Measurements from ENCODE around the gene LYRM1.

Gene LYRM1

DNA sequence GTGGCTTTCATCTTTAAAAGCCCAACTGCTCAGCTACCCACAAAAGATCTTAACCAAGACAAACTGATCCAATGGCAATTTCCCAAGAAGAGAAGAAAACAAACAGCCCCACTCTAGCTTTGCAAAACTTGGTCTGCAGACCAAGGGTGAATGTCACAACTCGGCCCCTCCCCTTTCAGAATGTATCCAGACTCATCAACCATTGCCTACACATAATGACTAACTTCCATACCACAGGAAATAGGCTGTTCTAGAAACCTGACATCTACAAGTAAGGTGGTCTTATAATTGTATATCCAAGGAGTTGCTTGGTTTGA lies 16.4 kb upstream of the LYRM1 start:
- POLR2A ChIA-PET: no interaction called here
- H3K4me3 ChIP-seq (ENCODE audit: low read depth, low read length): no peak overlapping the region
- TF ChIP-seq, protein P1, sequence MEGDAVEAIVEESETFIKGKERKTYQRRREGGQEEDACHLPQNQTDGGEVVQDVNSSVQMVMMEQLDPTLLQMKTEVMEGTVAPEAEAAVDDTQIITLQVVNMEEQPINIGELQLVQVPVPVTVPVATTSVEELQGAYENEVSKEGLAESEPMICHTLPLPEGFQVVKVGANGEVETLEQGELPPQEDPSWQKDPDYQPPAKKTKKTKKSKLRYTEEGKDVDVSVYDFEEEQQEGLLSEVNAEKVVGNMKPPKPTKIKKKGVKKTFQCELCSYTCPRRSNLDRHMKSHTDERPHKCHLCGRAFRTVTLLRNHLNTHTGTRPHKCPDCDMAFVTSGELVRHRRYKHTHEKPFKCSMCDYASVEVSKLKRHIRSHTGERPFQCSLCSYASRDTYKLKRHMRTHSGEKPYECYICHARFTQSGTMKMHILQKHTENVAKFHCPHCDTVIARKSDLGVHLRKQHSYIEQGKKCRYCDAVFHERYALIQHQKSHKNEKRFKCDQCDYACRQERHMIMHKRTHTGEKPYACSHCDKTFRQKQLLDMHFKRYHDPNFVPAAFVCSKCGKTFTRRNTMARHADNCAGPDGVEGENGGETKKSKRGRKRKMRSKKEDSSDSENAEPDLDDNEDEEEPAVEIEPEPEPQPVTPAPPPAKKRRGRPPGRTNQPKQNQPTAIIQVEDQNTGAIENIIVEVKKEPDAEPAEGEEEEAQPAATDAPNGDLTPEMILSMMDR (IDR thresholded peaks at IDR 0.05; ENCODE audit: insufficient read depth, low read length, missing control alignments): no peak
- DNase-seq (ENCODE audit: low read depth, low spot score): no peak
- CTCF ChIA-PET: interaction anchor here (0.9 to 3.1 kb wide), 2 partner anchors 18 to 35 kb away, joined by 3 to 8 read pairs; no protein-coding TSS in a partner anchor

DNA sequence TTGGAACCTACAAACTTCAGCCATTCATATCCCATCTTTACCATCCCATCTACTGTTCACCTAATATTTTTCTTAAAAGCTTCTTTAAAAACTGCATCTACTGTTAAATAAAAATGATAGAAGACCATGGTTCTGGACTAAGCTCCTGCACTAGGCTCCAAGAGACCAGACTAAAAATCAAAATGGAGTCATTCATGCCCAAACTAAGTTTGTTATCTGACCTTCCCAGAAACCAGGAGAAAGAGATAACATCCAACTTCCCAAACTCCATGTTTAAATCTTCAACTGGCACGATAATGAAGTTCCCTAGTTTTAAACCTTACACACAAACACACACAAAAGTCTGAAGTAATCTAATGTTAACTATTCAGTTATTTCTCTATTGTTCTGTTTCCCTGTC lies 14.3 kb upstream of the LYRM1 start:
- POLR2A ChIA-PET: no interaction called here
- CTCF ChIA-PET: interaction anchor here (0.7 to 1.1 kb wide), 3 partner anchors 12 to 199 kb away, joined by 3 to 4 read pairs (median 3); no protein-coding TSS in a partner anchor
- H3K4me3 ChIP-seq (ENCODE audit: low read depth, low read length): no peak overlapping the region
- no peak for DNase-seq (ENCODE audit: low read depth, low spot score)
- TF ChIP-seq, protein P1 (IDR thresholded peaks at IDR 0.05; ENCODE audit: insufficient read depth, low read length, missing control alignments): no peak

DNA sequence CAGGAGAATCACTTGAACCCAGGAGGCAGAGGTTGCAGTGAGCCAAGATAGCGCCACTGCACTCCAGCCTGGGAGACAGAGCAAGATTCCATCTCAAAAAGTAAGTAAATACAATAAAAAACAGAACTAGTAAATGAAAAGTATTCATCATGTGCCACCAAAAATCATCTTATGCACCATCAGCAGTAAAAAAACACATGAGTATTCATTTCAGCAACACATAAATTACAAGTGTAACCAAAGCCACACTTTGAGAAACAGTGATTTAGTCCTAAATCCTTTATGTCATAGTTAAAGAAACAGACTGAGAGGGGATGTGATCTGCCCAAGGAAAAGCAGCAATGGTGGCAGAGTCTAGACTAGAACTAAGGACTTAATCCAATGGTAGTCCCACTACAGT lies 13.4 kb upstream of the LYRM1 start:
- H3K4me3 ChIP-seq (ENCODE audit: low read depth, low read length): no peak overlapping the region
- TF ChIP-seq, protein P1 (IDR thresholded peaks at IDR 0.05; ENCODE audit: insufficient read depth, low read length, missing control alignments): no peak
- no peak for DNase-seq (ENCODE audit: low read depth, low spot score)
- POLR2A ChIA-PET: interaction anchor here (1.1 kb wide), 1 partner anchor 12 kb away, joined by 4 read pairs; no protein-coding TSS in a partner anchor
- CTCF ChIA-PET: interaction anchor here (1.1 kb wide), 1 partner anchor 13 kb away, joined by 4 read pairs; no protein-coding TSS in a partner anchor

DNA sequence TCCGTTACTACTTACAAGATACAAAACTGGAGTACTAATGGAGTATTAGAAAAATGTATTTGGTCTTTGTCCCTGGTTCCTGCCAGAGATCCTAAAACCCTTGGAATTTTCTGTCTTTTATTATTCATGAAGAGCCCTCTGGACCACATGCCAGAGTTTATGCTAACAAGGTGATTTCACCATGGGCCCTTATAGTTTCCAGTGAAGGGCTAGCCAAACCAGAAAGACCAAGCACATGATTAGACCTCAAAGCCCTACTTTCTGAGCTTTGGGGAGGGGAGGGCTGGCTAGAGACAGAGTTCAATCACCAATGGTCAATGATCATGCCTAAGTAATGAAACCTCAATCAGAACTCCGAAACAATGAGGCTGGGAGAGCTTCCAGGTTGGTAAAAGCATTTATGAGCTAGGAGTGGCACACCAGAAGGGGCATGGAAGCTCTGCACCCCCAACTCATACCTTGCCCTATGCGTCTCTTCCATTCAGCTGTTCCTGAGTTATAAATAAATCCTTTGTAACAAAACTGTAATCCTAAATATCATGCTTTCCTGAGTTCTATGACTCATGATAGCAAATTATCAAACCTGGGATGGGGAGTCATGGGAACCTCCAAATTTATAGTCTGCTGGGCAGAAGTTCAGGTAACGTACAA lies 10.8 kb upstream of the LYRM1 start:
- no peak overlapping the region for H3K4me3 ChIP-seq (ENCODE audit: low read depth, low read length)
- ChIA-PET POLR2A (interaction anchor here (0.9 kb wide), 1 partner anchor 10 kb away, joined by 3 read pairs; the partner anchor contains the start of gene DCUN1D3), CTCF (interaction anchor here (1.4 to 1.9 kb wide), 2 partner anchors 8 to 41 kb away, joined by 4 to 5 read pairs; no protein-coding TSS in a partner anchor)
- no peak for DNase-seq (ENCODE audit: low read depth, low spot score)
- TF ChIP-seq, protein P1 (IDR thresholded peaks at IDR 0.05; ENCODE audit: insufficient read depth, low read length, missing control alignments): no peak

DNA sequence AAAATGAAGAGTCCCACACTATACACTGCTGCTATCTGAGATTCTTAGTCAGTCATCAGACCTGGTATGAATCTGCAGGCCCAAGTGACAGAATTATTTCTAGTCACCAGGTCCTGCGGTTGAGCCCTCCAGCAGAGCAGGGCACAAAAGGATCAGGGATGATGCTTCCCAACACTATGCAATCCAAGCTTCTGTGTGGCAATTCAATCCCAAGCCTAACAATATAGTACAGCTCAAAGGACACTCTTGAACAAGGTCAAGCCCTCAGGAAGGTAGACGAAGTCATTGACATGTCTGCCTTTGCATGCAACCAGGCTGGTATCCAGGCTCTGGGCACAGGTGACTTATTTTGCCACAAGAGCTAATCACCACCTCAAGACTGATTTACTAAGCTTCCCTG lies 6.2 kb upstream of the LYRM1 start:
- TF ChIP-seq, protein P1 (IDR thresholded peaks at IDR 0.05; ENCODE audit: insufficient read depth, low read length, missing control alignments): no peak
- POLR2A ChIA-PET: no interaction called here
- no peak for DNase-seq (ENCODE audit: low read depth, low spot score)
- CTCF ChIA-PET: interaction anchor here (1.4 to 1.7 kb wide), 2 partner anchors 16 to 45 kb away, joined by 3 to 5 read pairs; no protein-coding TSS in a partner anchor
- no peak overlapping the region for H3K4me3 ChIP-seq (ENCODE audit: low read depth, low read length)

DNA sequence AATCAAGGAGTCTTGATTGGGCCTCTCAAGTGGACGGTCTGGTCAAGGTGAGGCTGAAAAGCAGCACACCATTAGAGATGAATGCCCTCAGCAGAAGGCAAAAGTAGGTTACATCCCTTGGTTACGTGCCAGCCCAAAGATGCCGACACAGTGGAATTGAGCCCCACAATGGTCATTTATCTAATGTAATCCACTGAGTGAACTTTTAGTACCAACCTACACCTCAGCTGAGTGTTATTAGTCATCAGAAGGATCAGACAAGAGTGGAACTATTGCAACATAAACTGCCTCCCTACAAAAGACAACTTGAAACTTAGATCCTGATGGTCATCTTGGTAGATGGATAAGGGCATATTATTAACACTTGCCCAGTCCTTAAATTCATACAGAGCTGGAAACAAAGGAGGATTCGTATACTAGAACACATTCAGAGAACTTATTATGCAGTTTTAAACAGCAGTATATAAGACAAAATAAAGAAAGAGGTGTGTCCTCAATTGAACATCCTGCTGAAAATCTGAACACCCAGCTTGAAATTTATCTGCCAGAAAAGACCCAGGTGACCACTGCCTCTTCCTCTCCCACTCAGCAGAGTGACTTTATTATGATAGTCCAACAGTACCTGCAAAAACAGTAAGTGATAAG lies 3.2 kb upstream of the LYRM1 start:
- H3K4me3 ChIP-seq (ENCODE audit: low read depth, low read length): no peak overlapping the region; the same call in 1 of the 2 replicates
- TF ChIP-seq, protein P1 (IDR thresholded peaks at IDR 0.05; ENCODE audit: insufficient read depth, low read length, missing control alignments): no peak
- CTCF ChIA-PET: interaction anchor here (1.0 to 1.6 kb wide), 3 partner anchors 9 to 184 kb away, joined by 3 to 6 read pairs (median 4); no protein-coding TSS in a partner anchor
- DNase-seq (ENCODE audit: low read depth, low spot score): no peak
- POLR2A ChIA-PET: no interaction called here
